B cell (primary cell): ENCODE data around the gene HMGB4. TPM values are rescaled to one million over a fixed set of nuclear protein-coding genes. Genes with fewer than 3 reads are reported as not detected.

Experiments used
- ATAC-seq: fragments of 200-7000 bp; cut with Tn5 transposase; one replicate; pipeline ENCODE4 v1.10.0; 2021; ENCODE audit warnings: low read depth, mild to moderate bottlenecking, moderate number of reproducible peaks, moderate library complexity
- CTCF ChIA-PET: fragments of 350-600 bp; sonication (Branson Sonifier 250); formaldehyde crosslinking; loops from one replicate; lab custom pipeline; 2021; ENCODE audit warnings: antibody characterized with exemption, inconsistent platforms; lab: Charles Lee
- POLR2A ChIA-PET: fragments of 350-600 bp; sonication (Branson Sonifier 250); formaldehyde crosslinking; loops from one replicate; lab custom pipeline; 2021; ENCODE audit warnings: antibody characterized with exemption; lab: Charles Lee
- DNase-seq: peaks from one replicate; pipeline ENCODE4 v3.0.0; 2013
- H2AFZ ChIP-seq: 2 replicates; pipeline ENCODE4 v1.6.1; 2012; ENCODE audit warnings: mild to moderate bottlenecking, low read depth, low read length; ENCODE audit not compliant: insufficient read depth, poor library complexity, severe bottlenecking
- H3K27ac ChIP-seq, 2 donors: 1 replicate in 1 of 2; 2 replicates in 1 of 2; pipeline ENCODE4 v1.5.1; 2012 to 2013; ENCODE audit warnings: low read length in 2 of 2, mild to moderate bottlenecking in 2 of 2, moderate library complexity in 1 of 2
- H3K27me3 ChIP-seq, 4 experiments: fragments of 200-600 bp in 1 of 4; sonication (generic) in 1 of 4; replicated peaks in 1 of 4; 1 replicate in 2 of 4; 2 replicates in 2 of 4; pipeline versions ENCODE4 v1.6.1 to v1.7.0; 2013 to 2016; ENCODE audit warnings: low read length in 3 of 4, mild to moderate bottlenecking in 2 of 4, mixed read lengths in 1 of 4, moderate library complexity in 1 of 4; ENCODE audit not compliant: insufficient read depth in 4 of 4, control insufficient read depth in 3 of 4; ENCODE audit errors: control extremely low read depth in 1 of 4
- H3K36me3 ChIP-seq, 2 experiments: replicated peaks in 1 of 2; 1 replicate in 1 of 2; 2 replicates in 1 of 2; pipeline versions ENCODE4 v1.6.1 to v1.7.1; 2013; ENCODE audit warnings: low read length in 1 of 2; ENCODE audit not compliant: insufficient read depth in 2 of 2, control insufficient read depth in 1 of 2; ENCODE audit errors: control extremely low read depth in 1 of 2, extremely low read depth in 1 of 2
- H3K4me1 ChIP-seq, 2 donors: fragments of 200-600 bp in 1 of 2; sonication (generic) in 1 of 2; 1 replicate in 1 of 2; 2 replicates in 1 of 2; pipeline versions ENCODE4 v1.5.1 to v1.6.1; 2013 to 2017; ENCODE audit warnings: low read length in 2 of 2; ENCODE audit not compliant: control insufficient read depth in 2 of 2, insufficient read depth in 2 of 2
- H3K4me2 ChIP-seq: replicated peaks from 2 replicates; pipeline ENCODE3; 2012; ENCODE audit warnings: mild to moderate bottlenecking, low read depth, low read length; ENCODE audit not compliant: poor library complexity, severe bottlenecking
- H3K4me3 ChIP-seq, 5 experiments: fragments of 200-600 bp in 1 of 5; sonication (generic) in 1 of 5; 1 replicate in 3 of 5; 2 replicates in 2 of 5; pipeline versions ENCODE4 v1.5.1 to v1.7.0; 2011 to 2016; ENCODE audit warnings: low read length in 4 of 5, mild to moderate bottlenecking in 4 of 5, low read depth in 2 of 5, control low read depth in 1 of 5, moderate library complexity in 1 of 5; ENCODE audit not compliant: insufficient read depth in 1 of 5; ENCODE audit errors: control extremely low read depth in 1 of 5, extremely low read depth in 1 of 5
- H3K79me2 ChIP-seq: fragments of 200-600 bp; sonication (generic); one replicate; pipeline ENCODE4 v1.6.0; 2016; ENCODE audit warnings: low read length; ENCODE audit not compliant: control insufficient read depth, insufficient read depth
- H3K9ac ChIP-seq: fragments of 200-600 bp; sonication (generic); 2 replicates; pipeline ENCODE4 v1.6.1; 2017; ENCODE audit warnings: mild to moderate bottlenecking, low read length, moderate library complexity
- H3K9me3 ChIP-seq, 3 donors: one replicate each; pipeline versions ENCODE4 v1.6.1 to v1.7.1; 2013; ENCODE audit warnings: low read length in 2 of 3; ENCODE audit not compliant: control insufficient read depth in 2 of 3, insufficient read depth in 1 of 3; ENCODE audit errors: control extremely low read depth in 1 of 3
- H4K20me1 ChIP-seq: 2 replicates; pipeline ENCODE4 v1.6.0; 2012; ENCODE audit warnings: mild to moderate bottlenecking, low read length; ENCODE audit not compliant: insufficient read depth, control insufficient read depth, poor library complexity, severe bottlenecking
- H3K27ac Mint-ChIP-seq: one replicate; pipeline ENCODE4 v1.8.0; 2021; ENCODE audit warnings: mixed read lengths
- H3K27me3 Mint-ChIP-seq: one replicate; pipeline ENCODE4 v1.8.0; 2021; ENCODE audit warnings: mixed read lengths
- H3K4me1 Mint-ChIP-seq: one replicate; pipeline ENCODE4 v1.8.0; 2021; ENCODE audit warnings: mixed read lengths
- H3K4me3 Mint-ChIP-seq: one replicate; pipeline ENCODE4 v1.8.0; 2021; ENCODE audit warnings: mixed read lengths
- H3K9me3 Mint-ChIP-seq: one replicate; pipeline ENCODE4 v1.8.0; 2022; ENCODE audit warnings: mixed read lengths; ENCODE audit not compliant: insufficient read depth
- CTCF ChIP-seq: fragments of 200-600 bp; IDR thresholded peaks from one replicate; pipeline ENCODE4 v1.8.0; 2022; ENCODE audit warnings: antibody characterized with exemption, mild to moderate bottlenecking
- EZH2 ChIP-seq: IDR thresholded peaks from 2 replicates; pipeline ENCODE4 v1.6.1; 2012; ENCODE audit warnings: borderline replicate concordance, low read depth, mild to moderate bottlenecking, moderate library complexity, low read length; ENCODE audit not compliant: insufficient read depth, poor library complexity, severe bottlenecking
- WGBS: methylation state at CpG from one replicate; pipeline ENCODE4 v1.1.5; 2013; ENCODE audit warnings: missing lambda C conversion rate; ENCODE audit not compliant: insufficient coverage; 5-methylcytosine and 5-hydroxymethylcytosine counted together
- intact Hi-C: fragments of 100-400 bp; cut with micrococcal nuclease; formaldehyde crosslinking; loops from one replicate; pipeline ENCODE4 v1.10.0; 2022
- polyA plus RNA-seq: library from polyadenylated mRNA; depleted of rRNA; stranded (reverse); fragments of >200 nt; gene quantifications from 2 replicates; pipeline ENCODE4 v1.2.3, GENCODE V29; 2012
- total RNA-seq, 2 donors: library from RNA; stranded (reverse); fragments of 120-200 nt in 1 of 2; gene quantifications; 1 replicate in 1 of 2; 2 replicates in 1 of 2; pipeline versions ENCODE4 v1.2.3 to v1.2.4, GENCODE V29; 2013 to 2022

Gene HMGB4
- total and polyA plus RNA-seq, 2 donors (not counting 1 experiment from before 2014, with no cell fraction given), result not detected

DNA sequence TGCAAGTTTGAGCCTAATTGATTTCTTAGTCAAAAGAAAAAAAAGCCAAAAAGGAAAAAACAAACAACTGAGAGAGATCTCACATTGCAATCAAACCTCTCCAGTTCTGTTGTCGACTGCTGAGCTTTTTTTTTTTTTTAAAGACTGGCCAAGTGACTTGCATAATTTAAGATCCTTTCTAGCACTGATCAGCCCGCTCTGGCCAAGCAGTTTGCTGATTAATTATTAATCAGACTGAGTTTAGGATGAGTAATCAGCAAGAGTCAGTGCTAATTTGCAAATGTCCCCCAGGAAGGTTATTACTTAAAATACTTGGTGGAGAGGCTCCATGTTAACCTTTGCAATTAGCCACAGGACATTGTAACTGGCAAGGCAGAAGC, 39.3 kb downstream of the HMGB4 start:
- Mint-ChIP-seq H3K4me1 (peaks cover 16% of the 10 kb centered on the region), H3K4me3 (no peak overlapping the region), H3K9me3 (peaks cover 4% of the 10 kb centered on the region), H3K27ac (no peak overlapping the region), H3K27me3 (peaks cover 12% of the 10 kb centered on the region)
- POLR2A ChIA-PET, result no interaction called here
- TF ChIP-seq CTCF (no peak), EZH2 (no peak)
- Histone ChIP-seq H3K27me3 (no peaks in the 10 kb centered on the region), H3K4me1 (peaks cover 0 to 12% of the 10 kb centered on the region in 2 donors), H3K9ac (no peak overlapping the region), H3K9me3 (peaks cover 0 to 2% (median 0%) of the 10 kb centered on the region in 3 donors), H3K36me3 (no peaks in the 10 kb centered on the region), H3K27ac (no peak overlapping the region), H3K4me3 (no peak overlapping the region), H4K20me1 (no peaks in the 10 kb centered on the region), H3K79me2 (no peaks in the 10 kb centered on the region), H2AFZ (peak overlapping the region; percentile 1), H3K4me2 (no peak overlapping the region)
- intact Hi-C loops, result no loop called here
- CTCF ChIA-PET, result no interaction called here
- ATAC-seq, result no peak
- no peak for DNase-seq
- WGBS, result 0% methylated on average over 1 of the region's 2 CpGs

DNA sequence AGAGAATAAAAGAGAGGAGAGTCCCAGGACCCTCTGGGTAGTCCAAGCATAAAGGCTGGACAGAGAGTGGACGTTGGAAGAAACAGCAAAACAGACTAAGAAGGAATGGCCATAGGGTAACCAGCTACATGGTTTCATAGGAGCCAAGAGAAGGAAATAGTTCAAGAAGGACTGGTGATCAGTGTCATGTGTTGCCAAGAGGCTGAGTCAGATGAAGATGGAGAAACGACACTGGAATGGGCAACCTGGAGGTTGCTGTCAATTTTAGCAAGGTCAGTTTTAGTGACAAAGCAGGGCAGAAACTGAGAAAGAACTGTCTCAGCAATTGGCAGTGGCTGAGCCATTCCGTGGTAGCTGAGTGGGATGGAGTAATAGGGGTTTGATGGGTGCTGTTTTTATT, 41.4 kb downstream of the HMGB4 start:
- Histone ChIP-seq H4K20me1 (no peaks in the 10 kb centered on the region), H3K27ac (no peak overlapping the region), H3K4me2 (no peak overlapping the region), H3K9me3 (peaks cover 0 to 2% (median 0%) of the 10 kb centered on the region in 3 donors), H3K36me3 (no peaks in the 10 kb centered on the region), H3K27me3 (no peaks in the 10 kb centered on the region), H3K9ac (no peak overlapping the region), H2AFZ (no peak overlapping the region), H3K4me1 (peaks cover 0 to 12% of the 10 kb centered on the region in 2 donors), H3K4me3 (no peak overlapping the region), H3K79me2 (no peaks in the 10 kb centered on the region)
- H3K4me1 Mint-ChIP-seq, result peaks cover 16% of the 10 kb centered on the region
- ATAC-seq, result no peak
- no peak overlapping the region for H3K4me3 Mint-ChIP-seq
- peaks cover 12% of the 10 kb centered on the region for H3K27me3 Mint-ChIP-seq
- no peak for TF ChIP-seq EZH2
- no peak for TF ChIP-seq CTCF
- ChIA-PET POLR2A (no interaction called here), CTCF (no interaction called here)
- DNase-seq, result no peak
- no peak overlapping the region for H3K27ac Mint-ChIP-seq
- 67% methylated on average over 3 of the region's 3 CpGs for WGBS
- intact Hi-C loops, result no loop called here
- H3K9me3 Mint-ChIP-seq, result peaks cover 4% of the 10 kb centered on the region
